Neuronal stem cell (in vitro differentiated cells): Measurements from ENCODE around the gene GLB1L3.
A peak's percentile ranks its signal among the peaks of the same experiment; 100 is the strongest.

Source experiments
- DNase-seq: peaks from one replicate; pipeline ENCODE4 v3.0.0-alpha.2; 2013; ENCODE audit warnings: low spot score
- H2AFZ ChIP-seq: one replicate; pipeline ENCODE4 v1.6.1; 2013; ENCODE audit warnings: mild to moderate bottlenecking, low read length, inconsistent platforms
- H2AK5ac ChIP-seq: 2 replicates; pipeline ENCODE4 v1.6.1; 2013; ENCODE audit warnings: low read depth, mild to moderate bottlenecking, inconsistent platforms, low read length, moderate library complexity, mixed read lengths
- H2BK120ac ChIP-seq: 2 replicates; pipeline ENCODE4 v1.6.1; 2013; ENCODE audit warnings: low read depth, mild to moderate bottlenecking, inconsistent platforms, low read length, moderate library complexity, mixed read lengths
- H2BK12ac ChIP-seq: one replicate; pipeline ENCODE4 v1.6.1; 2013; ENCODE audit warnings: low read length, inconsistent platforms
- H2BK15ac ChIP-seq: 2 replicates; pipeline ENCODE4 v1.6.1; 2013; ENCODE audit warnings: mild to moderate bottlenecking, low read length, inconsistent platforms, mixed read lengths
- H2BK5ac ChIP-seq: one replicate; pipeline ENCODE4 v1.6.1; 2013; ENCODE audit warnings: inconsistent platforms, mild to moderate bottlenecking, low read length, moderate library complexity
- H3K14ac ChIP-seq: one replicate; pipeline ENCODE4 v1.6.1; 2013; ENCODE audit warnings: low read length, inconsistent platforms
- H3K18ac ChIP-seq: 2 replicates; pipeline ENCODE4 v1.6.1; 2013; ENCODE audit warnings: low read length, inconsistent platforms
- H3K23ac ChIP-seq: 2 replicates; pipeline ENCODE4 v1.6.1; 2013; ENCODE audit warnings: low read depth, mild to moderate bottlenecking, mixed read lengths, low read length, inconsistent platforms; ENCODE audit not compliant: poor library complexity
- H3K27ac ChIP-seq: replicated peaks from 3 replicates; pipeline ENCODE4 v1.5.1; 2013; ENCODE audit warnings: low read length, inconsistent platforms
- H3K27me3 ChIP-seq, 3 experiments: 2 replicates each; pipeline ENCODE4 v1.6.1; 2013; ENCODE audit warnings: low read length in 3 of 3, mild to moderate bottlenecking in 2 of 3, inconsistent platforms in 1 of 3, low read depth in 1 of 3, mixed read lengths in 1 of 3, moderate library complexity in 1 of 3; ENCODE audit not compliant: control insufficient read depth in 3 of 3, insufficient read depth in 3 of 3
- H3K36me3 ChIP-seq, 2 donors: replicated peaks in 1 of 2; 2 replicates each; pipeline ENCODE4 v1.6.1; 2013; ENCODE audit warnings: low read length in 2 of 2; ENCODE audit not compliant: control insufficient read depth in 2 of 2, insufficient read depth in 2 of 2
- H3K4ac ChIP-seq: 2 replicates; pipeline ENCODE4 v1.6.1; 2013; ENCODE audit warnings: inconsistent platforms, mild to moderate bottlenecking, low read length, moderate library complexity
- H3K4me1 ChIP-seq, 2 donors: 1 replicate in 1 of 2; 2 replicates in 1 of 2; pipeline ENCODE4 v1.6.1; 2013; ENCODE audit warnings: low read length in 2 of 2, low read depth in 1 of 2; ENCODE audit not compliant: control insufficient read depth in 2 of 2, insufficient read depth in 1 of 2
- H3K4me2 ChIP-seq: one replicate; pipeline ENCODE4 v1.6.1; 2013; ENCODE audit warnings: mild to moderate bottlenecking, low read length, inconsistent platforms; ENCODE audit not compliant: insufficient read depth, poor library complexity, severe bottlenecking
- H3K4me3 ChIP-seq, 2 donors: 2 replicates each; pipeline ENCODE4 v1.5.1; 2013; ENCODE audit warnings: low read length in 2 of 2, mild to moderate bottlenecking in 2 of 2, inconsistent platforms in 1 of 2, moderate library complexity in 1 of 2
- H3K79me1 ChIP-seq: one replicate; pipeline ENCODE4 v1.6.1; 2013; ENCODE audit warnings: low read depth, mild to moderate bottlenecking, inconsistent platforms, low read length, moderate library complexity
- H3K9ac ChIP-seq: one replicate; pipeline ENCODE4 v1.6.1; 2013; ENCODE audit warnings: mild to moderate bottlenecking, low read depth, low read length, inconsistent platforms; ENCODE audit not compliant: poor library complexity
- H3K9me3 ChIP-seq, 2 donors: replicated peaks in 1 of 2; 2 replicates each; pipeline versions ENCODE3 to v1.6.1; 2013; ENCODE audit warnings: low read length in 2 of 2, mild to moderate bottlenecking in 2 of 2, inconsistent platforms in 1 of 2, low read depth in 1 of 2, mixed read lengths in 1 of 2, moderate library complexity in 1 of 2; ENCODE audit not compliant: control insufficient read depth in 2 of 2, insufficient read depth in 1 of 2
- H4K8ac ChIP-seq: one replicate; pipeline ENCODE4 v1.6.1; 2013; ENCODE audit warnings: low read depth, mild to moderate bottlenecking, inconsistent platforms, low read length, moderate library complexity
- H4K91ac ChIP-seq: one replicate; pipeline ENCODE4 v1.6.1; 2013; ENCODE audit warnings: low read length, low read depth, mild to moderate bottlenecking, inconsistent platforms; ENCODE audit not compliant: poor library complexity
- WGBS, 2 donors: extraction: QIAGEN DNeasy Blood & Tissue Kit; methylation state at CpG; one replicate each; pipeline ENCODE4 v1.1.7; 2013; ENCODE audit warnings: missing lambda C conversion rate in 2 of 2, mixed read lengths in 1 of 2; ENCODE audit not compliant: insufficient read length in 2 of 2, insufficient replicate concordance in 1 of 2; ENCODE audit errors: extremely low coverage in 2 of 2; 5-methylcytosine and 5-hydroxymethylcytosine counted together

GLB1L3 gene

GRCh38 chr11:134250675-134251074, 25.5 kb upstream of the GLB1L3 start:
- H3K9ac ChIP-seq = no peak overlapping the region
- H2BK5ac ChIP-seq = no peak overlapping the region
- H3K4me2 ChIP-seq = no peak overlapping the region
- H3K4me1 ChIP-seq = peaks cover 0 to 3% of the 10 kb centered on the region in 2 donors
- H3K36me3 ChIP-seq = peaks cover 18 to 61% of the 10 kb centered on the region in 2 donors
- H3K14ac ChIP-seq = no peak overlapping the region
- no peak overlapping the region for H3K18ac ChIP-seq
- no peak overlapping the region for H4K8ac ChIP-seq
- H3K23ac ChIP-seq = no peak overlapping the region
- WGBS, 2 donors = no CpG with 5 or more reads among the region's 2 CpGs
- H2BK120ac ChIP-seq = no peak overlapping the region
- no peak overlapping the region for H3K4ac ChIP-seq
- no peaks in the 10 kb centered on the region for H3K27me3 ChIP-seq
- no peak overlapping the region for H2AK5ac ChIP-seq
- H4K91ac ChIP-seq = no peak overlapping the region
- H2BK15ac ChIP-seq = no peak overlapping the region
- H3K27ac ChIP-seq = no peak overlapping the region
- no peak for DNase-seq
- no peak overlapping the region for H2AFZ ChIP-seq
- H3K79me1 ChIP-seq = no peaks in the 10 kb centered on the region
- no peaks in the 10 kb centered on the region for H3K9me3 ChIP-seq
- no peak overlapping the region for H2BK12ac ChIP-seq
- H3K4me3 ChIP-seq = no peak overlapping the region

- no peak overlapping the region for H3K4ac ChIP-seq
- H3K4me3 ChIP-seq = peak overlapping the region; percentile 67 to 81
- no peak overlapping the region for H3K18ac ChIP-seq
- no peak overlapping the region for H3K23ac ChIP-seq
- H2BK15ac ChIP-seq = no peak overlapping the region
- no peak overlapping the region for H2AK5ac ChIP-seq
- no peak overlapping the region for H4K91ac ChIP-seq
- H3K79me1 ChIP-seq = no peaks in the 10 kb centered on the region
- peak; percentile 55 for DNase-seq
- no peak overlapping the region for H2BK12ac ChIP-seq
- H3K27me3 ChIP-seq = no peaks in the 10 kb centered on the region
- H2BK5ac ChIP-seq = no peak overlapping the region
- no peaks in the 10 kb centered on the region for H3K9me3 ChIP-seq
- peaks cover 17 to 52% of the 10 kb centered on the region in 2 donors for H3K36me3 ChIP-seq
- H3K9ac ChIP-seq = no peak overlapping the region
- H2BK120ac ChIP-seq = no peak overlapping the region
- no peak overlapping the region for H3K27ac ChIP-seq
- peak overlapping the region; percentile 85 for H2AFZ ChIP-seq
- H4K8ac ChIP-seq = no peak overlapping the region
- WGBS, 2 donors = no CpG with 5 or more reads among the region's 27 CpGs
- H3K4me1 ChIP-seq = peaks cover 0 to 3% of the 10 kb centered on the region in 2 donors
- H3K14ac ChIP-seq = no peak overlapping the region
- H3K4me2 ChIP-seq = peak overlapping the region; percentile 66
These were observed 23.6 kb upstream of the GLB1L3 start for GRCh38 chr11:134252346-134253187.

- Histone ChIP-seq H2BK120ac (no peak within 1 kb of the TSS), H3K4me1 (peaks cover 0 to 3% of the 10 kb centered on the region in 2 donors), H2BK12ac (no peak within 1 kb of the TSS), H2BK15ac (no peak within 1 kb of the TSS), H3K9ac (peak within 1 kb of the TSS; percentile 96), H3K27me3 (no peaks in the 10 kb centered on the region), H4K8ac (no peak within 1 kb of the TSS), H3K4me3 (peak within 1 kb of the TSS; percentile 67 to 93), H3K4ac (no peak within 1 kb of the TSS), H2BK5ac (no peak within 1 kb of the TSS), H3K9me3 (no peaks in the 10 kb centered on the region), H2AK5ac (no peak within 1 kb of the TSS), H3K27ac (no peak within 1 kb of the TSS), H3K36me3 (peaks cover 15 to 47% of the 10 kb centered on the region in 2 donors), H3K14ac (no peak within 1 kb of the TSS), H3K4me2 (peak within 1 kb of the TSS; percentile 79), H3K18ac (peak within 1 kb of the TSS; percentile 90), H2AFZ (peak within 1 kb of the TSS; percentile 98), H3K23ac (peak within 1 kb of the TSS; percentile 66), H4K91ac (no peak within 1 kb of the TSS), H3K79me1 (no peaks in the 10 kb centered on the region)
- no CpG with 5 or more reads among the region's 70 CpGs for WGBS, 2 donors
- DNase-seq = peak; percentile 95
These were observed 22.8 kb upstream of the GLB1L3 start, which contains the start of the genes ACAD8 and THYN1 for GRCh38 chr11:134253188-134253993. Gene ACAD8, plus strand, starts transcription at chr11:134253568. Its CDS starts 33 bp downstream, at chr11:134253601. Gene THYN1, minus strand, starts transcription at chr11:134253352. Its CDS starts 470 bp downstream, at chr11:134252882.
